Suprapubic skin (tissue), 4 donors: Measurements from ENCODE around the gene EP400. TPM values are rescaled to one million over a fixed set of nuclear protein-coding genes. Genes with fewer than 3 reads are reported as not detected.

ENCODE experiments used
- DNase-seq, 2 donors: peaks; one replicate each; pipeline ENCODE4 v3.0.0-alpha.2; 2019; ENCODE audit warnings: low spot score in 2 of 2
- H3K27ac ChIP-seq: fragments of 200-600 bp; sonication (generic); one replicate; pipeline ENCODE4 v1.5.1; 2019
- H3K27me3 ChIP-seq: fragments of 200-600 bp; sonication (generic); one replicate; pipeline ENCODE4 v1.5.1; 2019
- H3K36me3 ChIP-seq: fragments of 200-600 bp; sonication (generic); one replicate; pipeline ENCODE4 v1.5.1; 2019
- H3K4me1 ChIP-seq: fragments of 200-600 bp; sonication (generic); one replicate; pipeline ENCODE4 v1.5.1; 2019
- H3K4me3 ChIP-seq: fragments of 200-600 bp; sonication (generic); one replicate; pipeline ENCODE4 v1.5.1; 2019; ENCODE audit warnings: mild to moderate bottlenecking
- H3K9me3 ChIP-seq: fragments of 200-600 bp; sonication (generic); one replicate; pipeline ENCODE4 v1.5.1; 2019
- EP300 ChIP-seq: sonication (generic); formaldehyde crosslinking; IDR thresholded peaks from one replicate; pipeline ENCODE4 v1.6.1; 2017; ENCODE audit warnings: antibody characterized with exemption
- POLR2A ChIP-seq, 2 donors: fragments of 450-650 bp; IDR thresholded peaks; one replicate each; pipeline ENCODE4 v1.6.1; 2017; ENCODE audit warnings: antibody characterized with exemption in 2 of 2, mild to moderate bottlenecking in 2 of 2, moderate library complexity in 2 of 2
- POLR2AphosphoS5 ChIP-seq, 3 donors: sonication (generic); formaldehyde crosslinking; IDR thresholded peaks; one replicate each; pipeline ENCODE4 v1.6.1; 2017; ENCODE audit warnings: antibody characterized with exemption in 3 of 3
- WGBS: methylation state at CpG from one replicate; pipeline ENCODE4 v1.1.5; 2018; 5-methylcytosine and 5-hydroxymethylcytosine counted together
- total RNA-seq, 4 donors: library from RNA; depleted of rRNA; stranded (reverse); fragments of >200 nt; gene quantifications; one replicate each; pipeline ENCODE4 v1.1.0, GENCODE V29; 2016
- TF ChIP-seq, protein P1 (sequence below), 2 donors: fragments of 200-600 bp in 1 of 2; fragments of 450-650 bp in 1 of 2; sonication (generic) in 1 of 2; IDR thresholded peaks; one replicate each; pipeline ENCODE4 v1.5.1; 2016 to 2019; ENCODE audit warnings: antibody characterized with exemption in 2 of 2, mild to moderate bottlenecking in 1 of 2, moderate library complexity in 1 of 2

EP400 gene
- total RNA-seq, 4 donors from 2014 or later: 32.0 to 81.3 (median 40.1) TPM

DNA sequence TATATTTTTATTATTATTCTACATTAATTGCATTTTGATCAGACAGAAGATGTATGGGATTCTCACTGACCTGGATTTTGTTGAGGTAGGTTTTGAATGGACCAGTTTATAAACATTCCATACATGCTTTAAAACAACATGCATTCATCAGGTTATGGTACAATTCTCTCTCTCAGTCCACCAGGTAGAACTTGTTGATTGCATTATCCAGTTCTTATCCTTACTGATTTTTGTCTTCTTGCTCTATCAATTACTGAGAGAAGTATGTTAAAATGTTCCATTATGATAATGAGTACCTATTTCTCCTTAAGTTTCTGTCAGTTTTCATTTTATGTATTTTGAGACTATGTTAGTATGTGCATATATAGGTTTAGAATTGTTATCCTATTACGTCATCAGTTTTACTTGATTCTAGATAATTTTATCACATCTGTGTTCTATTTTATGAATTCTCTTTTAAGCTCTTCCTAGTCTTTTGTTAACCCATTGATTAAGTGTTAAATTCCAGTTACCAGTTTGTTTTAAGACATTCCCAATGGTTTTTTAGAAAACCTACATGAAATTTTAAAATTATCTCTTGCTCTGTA lies 50.6 kb downstream of the EP400 start:
- DNase-seq: no peak
- WGBS: 80% methylated on average over 1 of the region's 1 CpG

DNA sequence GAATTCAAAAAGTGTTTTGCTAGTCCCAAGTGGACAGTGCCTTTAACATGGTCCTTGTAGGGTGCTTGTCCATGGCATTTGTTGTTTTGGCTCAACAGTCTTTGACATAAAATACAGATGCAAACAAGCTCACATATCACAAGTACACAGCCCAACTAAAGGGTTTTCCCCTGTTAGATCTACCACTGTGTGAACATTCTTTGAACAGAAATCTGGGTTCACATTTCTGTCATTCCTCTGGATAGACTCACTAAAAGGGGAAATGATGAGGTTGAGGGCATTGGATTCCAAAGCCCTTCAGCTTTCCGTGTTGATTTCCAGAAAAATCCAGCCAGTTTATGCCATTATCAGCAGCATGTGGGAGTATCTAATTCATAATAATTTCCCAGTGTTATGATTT lies 54.1 kb downstream of the EP400 start:
- Histone ChIP-seq H3K9me3 (no peaks in the 10 kb centered on the region), H3K4me3 (no peak overlapping the region), H3K4me1 (no peaks in the 10 kb centered on the region), H3K27ac (no peak overlapping the region), H3K27me3 (no peaks in the 10 kb centered on the region), H3K36me3 (peaks cover 54% of the 10 kb centered on the region)
- WGBS: 76% methylated on average over 1 of the region's 1 CpG
- no peak for TF ChIP-seq POLR2AphosphoS5 (IDR thresholded peaks at IDR 0.05)
- DNase-seq: no peak

More for the DNA sequence above, 50.6 kb downstream of the EP400 start:
- H3K27me3 ChIP-seq: no peaks in the 10 kb centered on the region
- TF ChIP-seq, protein P1, sequence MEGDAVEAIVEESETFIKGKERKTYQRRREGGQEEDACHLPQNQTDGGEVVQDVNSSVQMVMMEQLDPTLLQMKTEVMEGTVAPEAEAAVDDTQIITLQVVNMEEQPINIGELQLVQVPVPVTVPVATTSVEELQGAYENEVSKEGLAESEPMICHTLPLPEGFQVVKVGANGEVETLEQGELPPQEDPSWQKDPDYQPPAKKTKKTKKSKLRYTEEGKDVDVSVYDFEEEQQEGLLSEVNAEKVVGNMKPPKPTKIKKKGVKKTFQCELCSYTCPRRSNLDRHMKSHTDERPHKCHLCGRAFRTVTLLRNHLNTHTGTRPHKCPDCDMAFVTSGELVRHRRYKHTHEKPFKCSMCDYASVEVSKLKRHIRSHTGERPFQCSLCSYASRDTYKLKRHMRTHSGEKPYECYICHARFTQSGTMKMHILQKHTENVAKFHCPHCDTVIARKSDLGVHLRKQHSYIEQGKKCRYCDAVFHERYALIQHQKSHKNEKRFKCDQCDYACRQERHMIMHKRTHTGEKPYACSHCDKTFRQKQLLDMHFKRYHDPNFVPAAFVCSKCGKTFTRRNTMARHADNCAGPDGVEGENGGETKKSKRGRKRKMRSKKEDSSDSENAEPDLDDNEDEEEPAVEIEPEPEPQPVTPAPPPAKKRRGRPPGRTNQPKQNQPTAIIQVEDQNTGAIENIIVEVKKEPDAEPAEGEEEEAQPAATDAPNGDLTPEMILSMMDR (IDR thresholded peaks at IDR 0.05): no peak
- TF ChIP-seq EP300 (no peak), POLR2A (IDR thresholded peaks at IDR 0.05) (no peak), POLR2AphosphoS5 (IDR thresholded peaks at IDR 0.05) (no peak)
- H3K9me3 ChIP-seq: no peaks in the 10 kb centered on the region
- peaks cover 40% of the 10 kb centered on the region for H3K36me3 ChIP-seq
- no peak overlapping the region for H3K4me3 ChIP-seq
- no peaks in the 10 kb centered on the region for H3K4me1 ChIP-seq
- no peak overlapping the region for H3K27ac ChIP-seq

DNA sequence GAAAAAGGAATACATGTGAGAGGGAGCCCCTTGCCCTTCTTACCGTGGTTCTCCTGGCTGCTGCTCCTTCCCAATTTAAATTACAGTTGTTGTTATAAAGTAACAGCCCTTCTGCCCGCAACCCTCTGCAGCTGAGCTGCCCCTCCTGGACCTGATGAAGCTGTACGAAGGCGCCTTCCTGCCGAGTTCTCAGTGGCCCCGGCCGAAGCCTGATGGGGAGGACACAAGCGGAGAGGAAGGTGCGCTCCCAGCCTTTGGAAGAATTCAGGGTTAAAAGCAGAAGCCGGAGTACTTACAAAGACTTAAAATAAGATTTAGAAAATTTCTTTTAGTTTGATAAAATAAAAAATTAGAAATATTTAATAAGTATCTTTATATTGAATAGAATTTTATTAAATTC lies 55.2 kb downstream of the EP400 start:
- Histone ChIP-seq H3K27me3 (no peaks in the 10 kb centered on the region), H3K9me3 (no peaks in the 10 kb centered on the region), H3K4me3 (no peak overlapping the region), H3K27ac (no peak overlapping the region), H3K36me3 (peaks cover 57% of the 10 kb centered on the region), H3K4me1 (no peaks in the 10 kb centered on the region)
- WGBS: 92% methylated on average over 10 of the region's 10 CpGs
- DNase-seq: no peak
- TF ChIP-seq, protein P1 (IDR thresholded peaks at IDR 0.05): no peak
- no peak for TF ChIP-seq EP300
- no peak for TF ChIP-seq POLR2A (IDR thresholded peaks at IDR 0.05)
- no peak for TF ChIP-seq POLR2AphosphoS5 (IDR thresholded peaks at IDR 0.05)

DNA sequence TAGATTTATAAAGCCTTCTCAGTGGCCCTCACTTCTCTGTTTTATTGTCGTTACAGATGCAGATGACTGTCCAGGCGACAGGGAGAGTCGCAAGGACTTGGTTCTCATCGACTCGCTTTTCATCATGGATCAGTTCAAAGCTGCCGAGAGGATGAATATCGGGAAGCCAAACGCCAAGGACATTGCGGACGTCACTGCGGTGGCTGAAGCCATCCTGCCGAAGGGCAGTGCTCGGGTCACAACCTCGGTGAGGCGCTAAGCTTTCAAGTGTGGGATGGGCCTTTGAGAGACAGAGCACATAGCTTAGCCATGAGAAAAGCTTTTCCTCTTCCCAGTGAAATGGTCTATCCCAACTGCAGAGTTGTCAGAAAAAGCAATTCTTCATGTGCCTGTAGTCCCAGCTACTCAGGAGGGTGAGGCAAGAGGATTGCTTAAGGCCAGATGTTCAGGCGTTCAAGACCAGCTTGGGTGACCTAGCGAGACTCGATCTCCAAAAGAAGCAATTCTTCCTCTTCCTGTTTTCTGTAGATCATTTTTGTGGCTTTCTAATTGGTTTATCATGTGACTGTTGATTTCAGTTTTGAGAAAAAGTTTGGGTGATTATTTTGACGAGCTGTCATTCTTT lies 56.4 kb downstream of the EP400 start:
- DNase-seq: no peak
- Histone ChIP-seq H3K36me3 (peaks cover 61% of the 10 kb centered on the region), H3K27me3 (no peaks in the 10 kb centered on the region), H3K27ac (no peak overlapping the region), H3K4me3 (no peak overlapping the region), H3K4me1 (no peaks in the 10 kb centered on the region), H3K9me3 (no peaks in the 10 kb centered on the region)
- WGBS: 91% methylated on average over 19 of the region's 19 CpGs
- no peak for TF ChIP-seq EP300
- no peak for TF ChIP-seq POLR2A (IDR thresholded peaks at IDR 0.05)
- TF ChIP-seq, protein P1 (IDR thresholded peaks at IDR 0.05): no peak
- no peak for TF ChIP-seq POLR2AphosphoS5 (IDR thresholded peaks at IDR 0.05)

DNA sequence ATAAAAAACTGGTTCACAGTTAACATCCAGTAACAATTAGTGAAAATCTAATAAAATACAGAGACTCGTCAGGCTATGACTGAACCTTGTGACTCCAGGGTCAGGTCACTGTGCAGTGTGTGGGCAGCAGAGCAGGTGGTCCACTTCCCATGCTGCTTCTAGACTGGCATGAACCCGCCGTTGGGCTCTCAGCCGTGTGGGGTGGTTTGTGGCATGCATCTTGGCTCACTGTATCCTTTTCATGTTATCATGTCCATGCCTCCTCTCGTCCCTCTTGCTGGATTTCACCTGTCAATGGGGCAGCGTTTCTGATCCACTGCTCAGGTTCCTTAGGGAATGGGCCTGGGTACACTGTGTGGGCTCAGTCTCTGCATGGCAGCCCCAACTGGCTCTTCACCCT lies 57.3 kb downstream of the EP400 start:
- H3K9me3 ChIP-seq: no peaks in the 10 kb centered on the region
- no peak for TF ChIP-seq POLR2AphosphoS5 (IDR thresholded peaks at IDR 0.05)
- TF ChIP-seq POLR2A (IDR thresholded peaks at IDR 0.05): no peak
- no peak for TF ChIP-seq EP300
- TF ChIP-seq, protein P1 (IDR thresholded peaks at IDR 0.05): no peak
- 94% methylated on average over 6 of the region's 6 CpGs for whole genome bisulfite sequencing
- H3K27me3 ChIP-seq: no peaks in the 10 kb centered on the region
- no peak for DNase-seq
- H3K27ac ChIP-seq: no peak overlapping the region
- no peaks in the 10 kb centered on the region for H3K4me1 ChIP-seq
- no peak overlapping the region for H3K4me3 ChIP-seq
- H3K36me3 ChIP-seq: peaks cover 69% of the 10 kb centered on the region
